ENCODE measurements around the gene CHKA. TPM values are rescaled to one million over a fixed set of nuclear protein-coding genes. Genes with fewer than 3 reads are reported as not detected.

The CHKA gene
- total and polyA plus RNA-seq, 9 of the 15 experiments (the other 6 are each of a cell fraction or from before 2014, with no cell fraction given), result 3.6 to 37.0 (median 30.2) TPM

DNA sequence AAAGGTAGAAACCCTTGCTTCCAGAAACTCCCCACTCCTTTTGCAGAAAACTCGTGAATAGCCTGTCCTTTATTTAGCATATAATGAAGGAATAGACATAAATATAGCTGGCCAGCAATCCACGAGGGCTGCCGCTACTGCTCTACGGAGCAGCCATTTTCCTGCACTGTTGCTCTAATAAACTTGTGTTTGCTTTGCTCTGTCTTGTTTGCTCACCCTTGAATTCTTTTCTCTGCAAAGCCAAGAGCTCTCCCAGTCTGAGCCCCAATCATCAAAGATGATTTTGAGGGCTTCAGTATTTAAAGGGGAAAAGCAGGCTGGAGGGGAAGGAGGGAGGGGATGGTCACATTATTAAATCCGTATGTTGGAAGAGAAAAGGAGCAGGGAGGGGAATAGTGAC lies 16.6 kb upstream of the CHKA start:
- ChIA-PET CTCF (ENCODE audit: low intra/inter-chr PET ratio) (no interaction called here), POLR2A (interaction anchor here (0.7 to 1.6 kb wide), 2 partner anchors 19 to 39 kb away, joined by 4 read pairs; no protein-coding TSS in a partner anchor)
- no peaks in the 10 kb centered on the region for H3K36me3 ChIP-seq (ENCODE audit: control insufficient read depth, insufficient read depth, low read length)
- WGBS (ENCODE audit: insufficient coverage, low coverage, missing lambda C conversion rate), result 34% methylated on average over 5 of the region's 5 CpGs
- no peak overlapping the region for H3K4me3 ChIP-seq
- no peaks in the 10 kb centered on the region for H3K79me2 ChIP-seq (ENCODE audit: control insufficient read depth, insufficient read depth, low read length)
- H3K27ac ChIP-seq (ENCODE audit: extremely low read depth, low read depth, low read length), result peak overlapping the region; percentile 21; the same call in 1 of the 3 replicates
- peak overlapping the region in 1 of 2 experiments; percentile 12; a peak in 1 of 4 replicates for H3K9ac ChIP-seq (ENCODE audit: insufficient read depth in 1 of 2, low read depth in 2 of 2, low read length in 2 of 2)
- no peaks in the 10 kb centered on the region for H4K20me1 ChIP-seq (replicated peaks; ENCODE audit: control insufficient read depth, insufficient read depth, low read length)
- no TSS peak for BruUV-seq (replicated peaks)
- H3K4me2 ChIP-seq (ENCODE audit: insufficient read depth, low read length), result peak overlapping the region; percentile 26
- TF ChIP-seq BRCA1 (IDR thresholded peaks at IDR 0.05) (no peak), BRCA1 (CRISPR knock-in tag; IDR thresholded peaks at IDR 0.05) (no peak), TOE1 (IDR thresholded peaks at IDR 0.05; ENCODE audit: borderline replicate concordance) (no peak), TOE1 (CRISPR knock-in tag; IDR thresholded peaks at IDR 0.05; ENCODE audit: borderline replicate concordance, low read depth) (no peak), ZSCAN32 (CRISPR knock-in tag; IDR thresholded peaks at IDR 0.05) (no peak), TEAD1 (CRISPR knock-in tag; IDR thresholded peaks at IDR 0.05) (no peak), MTA2 (IDR thresholded peaks at IDR 0.05; ENCODE audit: low read depth) (no peak), ZNF121 (CRISPR knock-in tag; conservative IDR thresholded peaks at IDR 0.05) (no peak), SMARCA4 (IDR thresholded peaks at IDR 0.05) (peak; percentile 17; the same call in 1 of the 2 replicates), KLF13 (tag; IDR thresholded peaks at IDR 0.05; ENCODE audit: borderline replicate concordance, low read depth) (no peak), IFI16 (CRISPR knock-in tag; IDR thresholded peaks at IDR 0.05) (no peak), SAP30 (IDR thresholded peaks at IDR 0.05; ENCODE audit: borderline replicate concordance, insufficient read depth, low read depth, low read length, poor library complexity, severe bottlenecking) (no peak), RBM22 (IDR thresholded peaks at IDR 0.05; ENCODE audit: low read depth, low read length, poor library complexity, severe bottlenecking) (no peak), PHTF2 (CRISPR knock-in tag; IDR thresholded peaks at IDR 0.05) (no peak), YY1 (IDR thresholded peaks at IDR 0.05; ENCODE audit: borderline replicate concordance in 1 of 3, control insufficient read depth in 1 of 3, extremely low read depth in 1 of 3, insufficient read depth in 3 of 3, insufficient read length in 1 of 3, insufficient replicate concordance in 2 of 3, low read depth in 1 of 3, low read length in 2 of 3) (peak in 1 of 3 experiments; percentile 39)
- TF ChIP-seq, protein P1, sequence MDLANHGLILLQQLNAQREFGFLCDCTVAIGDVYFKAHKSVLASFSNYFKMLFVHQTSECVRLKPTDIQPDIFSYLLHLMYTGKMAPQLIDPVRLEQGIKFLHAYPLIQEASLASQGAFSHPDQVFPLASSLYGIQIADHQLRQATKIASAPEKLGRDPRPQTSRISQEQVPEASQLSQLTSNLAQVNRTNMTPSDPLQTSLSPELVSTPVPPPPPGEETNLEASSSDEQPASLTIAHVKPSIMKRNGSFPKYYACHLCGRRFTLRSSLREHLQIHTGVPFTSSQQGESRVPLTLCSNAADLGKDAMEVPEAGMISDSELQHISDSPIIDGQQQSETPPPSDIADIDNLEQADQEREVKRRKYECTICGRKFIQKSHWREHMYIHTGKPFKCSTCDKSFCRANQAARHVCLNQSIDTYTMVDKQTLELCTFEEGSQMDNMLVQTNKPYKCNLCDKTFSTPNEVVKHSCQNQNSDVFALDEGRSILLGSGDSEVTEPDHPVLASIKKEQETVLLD (IDR thresholded peaks at IDR 0.05), result no peak
- TF ChIP-seq, protein P2, sequence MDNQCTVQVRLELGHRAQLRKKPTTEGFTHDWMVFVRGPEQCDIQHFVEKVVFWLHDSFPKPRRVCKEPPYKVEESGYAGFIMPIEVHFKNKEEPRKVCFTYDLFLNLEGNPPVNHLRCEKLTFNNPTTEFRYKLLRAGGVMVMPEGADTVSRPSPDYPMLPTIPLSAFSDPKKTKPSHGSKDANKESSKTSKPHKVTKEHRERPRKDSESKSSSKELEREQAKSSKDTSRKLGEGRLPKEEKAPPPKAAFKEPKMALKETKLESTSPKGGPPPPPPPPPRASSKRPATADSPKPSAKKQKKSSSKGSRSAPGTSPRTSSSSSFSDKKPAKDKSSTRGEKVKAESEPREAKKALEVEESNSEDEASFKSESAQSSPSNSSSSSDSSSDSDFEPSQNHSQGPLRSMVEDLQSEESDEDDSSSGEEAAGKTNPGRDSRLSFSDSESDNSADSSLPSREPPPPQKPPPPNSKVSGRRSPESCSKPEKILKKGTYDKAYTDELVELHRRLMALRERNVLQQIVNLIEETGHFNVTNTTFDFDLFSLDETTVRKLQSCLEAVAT (IDR thresholded peaks at IDR 0.05), result no peak
- no peaks in the 10 kb centered on the region for H3K9me1 ChIP-seq (ENCODE audit: control insufficient read depth, insufficient read depth, low read length)
- no peaks in the 10 kb centered on the region for H3K27me3 ChIP-seq (ENCODE audit: control insufficient read depth in 2 of 2, insufficient read depth in 2 of 2, low read length in 2 of 2)
- peaks cover 7 to 18% of the 10 kb centered on the region in 2 experiments; a peak in 4 of 5 replicates for H3K4me1 ChIP-seq (replicated peaks in 1 of 2; ENCODE audit: control insufficient read depth in 2 of 2, insufficient read depth in 2 of 2, low read length in 2 of 2)
- no peak for ATAC-seq
- peak overlapping the region; percentile 75 for H2AFZ ChIP-seq (ENCODE audit: low read depth, low read length)
- intact Hi-C loops (cut with micrococcal nuclease) (no loop called here), in situ Hi-C loops (cut with MboI) (no loop called here)
- peak; percentile 23 for FAIRE-seq
- H3K9me3 ChIP-seq (replicated peaks; ENCODE audit: control insufficient read depth, insufficient read depth, low read depth, low read length), result no peaks in the 10 kb centered on the region
- DNase-seq (ENCODE audit: extremely low read depth in 1 of 4, low spot score in 3 of 4), result no peak
